ENCODE measurements around the gene USP15.

DNA sequence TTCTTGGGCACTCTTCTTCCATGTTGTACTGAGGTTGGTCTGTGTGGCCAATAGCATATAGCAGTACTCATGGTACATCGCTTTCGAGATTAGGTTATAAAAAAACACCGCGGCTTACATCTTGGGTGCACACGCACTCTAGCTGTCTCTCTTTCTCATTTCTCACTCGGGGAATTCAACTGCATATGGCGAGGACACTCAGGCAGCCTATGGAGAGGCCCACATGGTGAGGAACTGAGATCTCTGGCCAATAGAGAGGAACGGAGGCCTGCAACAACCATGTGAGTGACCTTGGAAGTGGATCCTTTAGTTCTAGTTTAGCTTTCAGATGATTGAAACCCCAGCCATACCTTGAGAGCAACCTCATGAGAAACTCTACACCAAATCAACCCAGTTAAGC, 45.6 kb downstream of the USP15 start:
- TF ChIP-seq, protein P1, sequence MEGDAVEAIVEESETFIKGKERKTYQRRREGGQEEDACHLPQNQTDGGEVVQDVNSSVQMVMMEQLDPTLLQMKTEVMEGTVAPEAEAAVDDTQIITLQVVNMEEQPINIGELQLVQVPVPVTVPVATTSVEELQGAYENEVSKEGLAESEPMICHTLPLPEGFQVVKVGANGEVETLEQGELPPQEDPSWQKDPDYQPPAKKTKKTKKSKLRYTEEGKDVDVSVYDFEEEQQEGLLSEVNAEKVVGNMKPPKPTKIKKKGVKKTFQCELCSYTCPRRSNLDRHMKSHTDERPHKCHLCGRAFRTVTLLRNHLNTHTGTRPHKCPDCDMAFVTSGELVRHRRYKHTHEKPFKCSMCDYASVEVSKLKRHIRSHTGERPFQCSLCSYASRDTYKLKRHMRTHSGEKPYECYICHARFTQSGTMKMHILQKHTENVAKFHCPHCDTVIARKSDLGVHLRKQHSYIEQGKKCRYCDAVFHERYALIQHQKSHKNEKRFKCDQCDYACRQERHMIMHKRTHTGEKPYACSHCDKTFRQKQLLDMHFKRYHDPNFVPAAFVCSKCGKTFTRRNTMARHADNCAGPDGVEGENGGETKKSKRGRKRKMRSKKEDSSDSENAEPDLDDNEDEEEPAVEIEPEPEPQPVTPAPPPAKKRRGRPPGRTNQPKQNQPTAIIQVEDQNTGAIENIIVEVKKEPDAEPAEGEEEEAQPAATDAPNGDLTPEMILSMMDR (IDR thresholded peaks at IDR 0.05): no peak
- no peak for TF ChIP-seq EZH2 (IDR thresholded peaks at IDR 0.05; ENCODE audit: borderline replicate concordance, insufficient read depth, low read depth, low read length, poor library complexity, severe bottlenecking)
